HCT116 (cell line): Measurements from ENCODE around the gene SMAD2. TPM values are rescaled to one million over a fixed set of nuclear protein-coding genes. Genes with fewer than 3 reads are reported as not detected.

ENCODE experiments used
- ATAC-seq: fragments of 200-7000 bp; cut with Tn5 transposase; 2 replicates; pipeline ENCODE4 v1.9.1; 2020; ENCODE audit warnings: mild to moderate bottlenecking, moderate library complexity
- BruUV-seq: library from RNA; stranded (reverse); fragments of 400-500 nt; replicated peaks from 2 replicates; lab custom pipeline; 2021; lab: Mats Ljungman, UMichigan
- CTCF ChIA-PET: fragments of 300-600 bp; sonication (Branson Sonifier 250); formaldehyde crosslinking; loops from one replicate; lab custom pipeline; 2021; ENCODE audit warnings: antibody characterized with exemption; lab: Charles Lee
- POLR2A ChIA-PET: fragments of 300-600, 350-600 bp; sonication (Branson Sonifier 250); formaldehyde crosslinking; loops from one replicate; lab custom pipeline; 2021; ENCODE audit warnings: antibody characterized with exemption; lab: Charles Lee
- RAD21 ChIA-PET, 2 experiments: fragments of 300-600 bp; sonication (Branson Sonifier 250); formaldehyde crosslinking; loops; one replicate each; lab custom pipeline; 2023; ENCODE audit warnings: low total read pairs in 2 of 2; ENCODE audit not compliant: uncharacterized antibody in 2 of 2, unreplicated experiment in 2 of 2, low non-redundant PET in 1 of 2; lab: Charles Lee
- DNase-seq: peaks from one replicate; pipeline ENCODE4 v3.0.0-alpha.2; 2010; ENCODE audit warnings: low read depth, low spot score
- H2AFZ ChIP-seq: fragments of 200-600 bp; shearing (Covaris generic), sonication (generic); 2 replicates; pipeline ENCODE4 v1.6.1; 2017; ENCODE audit warnings: low read depth, mixed run types, mixed read lengths, antibody characterized with exemption, low read length; ENCODE audit not compliant: poor library complexity, severe bottlenecking
- H3K27ac ChIP-seq: 2 replicates; pipeline ENCODE4 v1.5.1; 2012; ENCODE audit warnings: low read depth, low read length
- H3K27me3 ChIP-seq: fragments of 200-600 bp; sonication (generic); 2 replicates; pipeline ENCODE4 v1.6.1; 2016; ENCODE audit warnings: mixed run types, low read length, mixed read lengths; ENCODE audit not compliant: insufficient read depth
- H3K36me3 ChIP-seq, 2 experiments: fragments of 200-500 bp in 1 of 2; fragments of 200-600 bp in 1 of 2; sonication (Bioruptor generic) in 1 of 2; sonication (generic) in 1 of 2; 2 replicates each; pipeline versions ENCODE4 v1.5.1 to v1.6.1; 2014 to 2016; ENCODE audit warnings: low read length in 2 of 2, inconsistent platforms in 1 of 2, mixed read lengths in 1 of 2, mixed run types in 1 of 2; ENCODE audit not compliant: insufficient read depth in 2 of 2, control insufficient read depth in 1 of 2
- H3K4me1 ChIP-seq, 2 experiments: fragments of 200-600 bp in 1 of 2; sonication (generic) in 1 of 2; 2 replicates each; pipeline versions ENCODE4 v1.5.1 to v1.6.1; 2012 to 2017; ENCODE audit warnings: low read length in 2 of 2, inconsistent platforms in 1 of 2, mild to moderate bottlenecking in 1 of 2, mixed read lengths in 1 of 2, mixed run types in 1 of 2, moderate library complexity in 1 of 2; ENCODE audit not compliant: insufficient read depth in 2 of 2, control insufficient read depth in 1 of 2
- H3K4me2 ChIP-seq: fragments of 200-600 bp; sonication (generic); 2 replicates; pipeline ENCODE4 v1.6.1; 2017; ENCODE audit warnings: mixed run types, low read length, mixed read lengths
- H3K4me3 ChIP-seq, 2 experiments: fragments of 200-600 bp in 1 of 2; sonication (generic) in 1 of 2; replicated peaks in 1 of 2; 2 replicates each; pipeline ENCODE4 v1.5.1; 2011 to 2016; ENCODE audit warnings: low read length in 2 of 2, control low read depth in 1 of 2, low read depth in 1 of 2, mild to moderate bottlenecking in 1 of 2, mixed read lengths in 1 of 2, mixed run types in 1 of 2
- H3K79me2 ChIP-seq: fragments of 200-600 bp; sonication (generic); 2 replicates; pipeline ENCODE4 v1.6.1; 2017; ENCODE audit warnings: mild to moderate bottlenecking, mixed run types, low read length, moderate library complexity, mixed read lengths; ENCODE audit not compliant: insufficient read depth
- H3K9ac ChIP-seq: fragments of 200-600 bp; sonication (generic); 2 replicates; pipeline ENCODE4 v1.6.1; 2016; ENCODE audit warnings: low read length, mixed read lengths
- H3K9me2 ChIP-seq: fragments of 200-600 bp; sonication (generic), shearing (Covaris generic); 2 replicates; pipeline ENCODE4 v1.6.1; 2017; ENCODE audit warnings: mixed run types, mild to moderate bottlenecking, moderate library complexity; ENCODE audit not compliant: insufficient read depth
- H3K9me3 ChIP-seq, 2 experiments: fragments of 200-500 bp in 1 of 2; fragments of 200-600 bp in 1 of 2; sonication (Bioruptor generic) in 1 of 2; sonication (generic) in 1 of 2; 2 replicates each; pipeline ENCODE4 v1.6.1; 2014 to 2017; ENCODE audit warnings: low read length in 2 of 2, mixed read lengths in 2 of 2, inconsistent platforms in 1 of 2, low read depth in 1 of 2, mild to moderate bottlenecking in 1 of 2, mixed run types in 1 of 2, moderate library complexity in 1 of 2; ENCODE audit not compliant: control insufficient read depth in 1 of 2, insufficient read depth in 1 of 2
- H4K20me1 ChIP-seq: fragments of 200-600 bp; sonication (generic), shearing (Covaris generic); 2 replicates; pipeline ENCODE4 v1.6.1; 2017; ENCODE audit warnings: mixed run types, mild to moderate bottlenecking, moderate library complexity; ENCODE audit not compliant: insufficient read depth
- CEBPB ChIP-seq: IDR thresholded peaks from 2 replicates; pipeline ENCODE4 v1.6.1; 2012; ENCODE audit warnings: low read depth
- EGR1 ChIP-seq: IDR thresholded peaks from 2 replicates; pipeline ENCODE4 v1.6.1; 2012; ENCODE audit warnings: low read depth
- EZH2 ChIP-seq: fragments of 200-600 bp; sonication (generic); IDR thresholded peaks from 2 replicates; pipeline ENCODE4 v1.6.1; 2017; ENCODE audit warnings: antibody characterized with exemption, mixed run types
- EZH2phosphoT487 ChIP-seq: fragments of 200-600 bp; IDR thresholded peaks from 2 replicates; pipeline ENCODE4 v1.6.1; 2018; ENCODE audit warnings: antibody characterized with exemption, borderline replicate concordance
- FOSL1 ChIP-seq: IDR thresholded peaks from 2 replicates; pipeline ENCODE4 v1.6.1; 2012; ENCODE audit warnings: low read depth
- JUND ChIP-seq: IDR thresholded peaks from 2 replicates; pipeline ENCODE4 v1.6.1; 2012
- POLR2A ChIP-seq: IDR thresholded peaks from 2 replicates; pipeline ENCODE4 v1.7.0; 2011; ENCODE audit warnings: borderline replicate concordance; ENCODE audit not compliant: insufficient read depth, insufficient read length; ENCODE audit errors: extremely low read depth
- RAD21 ChIP-seq: IDR thresholded peaks from 2 replicates; pipeline ENCODE4 v1.6.1; 2012; ENCODE audit warnings: low read depth, mild to moderate bottlenecking
- SIN3A ChIP-seq: IDR thresholded peaks from 2 replicates; pipeline ENCODE4 v1.6.1; 2012; ENCODE audit warnings: low read depth
- SP1 ChIP-seq: IDR thresholded peaks from 2 replicates; pipeline ENCODE4 v1.6.1; 2012; ENCODE audit warnings: low read depth
- SRF ChIP-seq: IDR thresholded peaks from 2 replicates; pipeline ENCODE4 v1.6.1; 2012; ENCODE audit warnings: low read depth
- TCF7L2 ChIP-seq: IDR thresholded peaks from 2 replicates; pipeline ENCODE4 v1.7.0; 2011; ENCODE audit warnings: borderline replicate concordance, inconsistent platforms; ENCODE audit not compliant: insufficient read depth, insufficient read length; ENCODE audit errors: extremely low read depth
- ZFX ChIP-seq: fragments of 450-650 bp; IDR thresholded peaks from 2 replicates; pipeline ENCODE4 v1.6.1; 2017
- ZNF274 ChIP-seq: fragments of 200-500 bp; sonication (Bioruptor generic); IDR thresholded peaks from 2 replicates; pipeline ENCODE4 v1.6.1; 2014; ENCODE audit warnings: mild to moderate bottlenecking, low read depth, low read length, inconsistent platforms
- intact Hi-C: fragments of 100-400 bp; cut with micrococcal nuclease; formaldehyde crosslinking; loops from 2 replicates; pipeline ENCODE4 v1.10.0; 2022
- total RNA-seq: library from RNA; stranded (reverse); gene quantifications from one replicate; pipeline ENCODE4 v1.2.1, GENCODE V29; 2021; ENCODE audit not compliant: unreplicated experiment
- TF ChIP-seq, protein P1 (sequence below), 3 experiments: fragments of 200-600 bp in 1 of 3; sonication (generic) in 1 of 3; IDR thresholded peaks in 2 of 3; conservative IDR thresholded peaks in 1 of 3; 2 replicates each; pipeline ENCODE4 v1.5.1; 2012 to 2017; ENCODE audit warnings: low read depth in 2 of 3, low read length in 2 of 3, antibody characterized with exemption in 1 of 3, borderline replicate concordance in 1 of 3, control low read depth in 1 of 3, mild to moderate bottlenecking in 1 of 3, mixed read lengths in 1 of 3, mixed run types in 1 of 3, moderate library complexity in 1 of 3; ENCODE audit not compliant: insufficient read depth in 1 of 3

The SMAD2 gene
- total RNA-seq, 1 experiment from 2014 or later = 130 TPM

DNA sequence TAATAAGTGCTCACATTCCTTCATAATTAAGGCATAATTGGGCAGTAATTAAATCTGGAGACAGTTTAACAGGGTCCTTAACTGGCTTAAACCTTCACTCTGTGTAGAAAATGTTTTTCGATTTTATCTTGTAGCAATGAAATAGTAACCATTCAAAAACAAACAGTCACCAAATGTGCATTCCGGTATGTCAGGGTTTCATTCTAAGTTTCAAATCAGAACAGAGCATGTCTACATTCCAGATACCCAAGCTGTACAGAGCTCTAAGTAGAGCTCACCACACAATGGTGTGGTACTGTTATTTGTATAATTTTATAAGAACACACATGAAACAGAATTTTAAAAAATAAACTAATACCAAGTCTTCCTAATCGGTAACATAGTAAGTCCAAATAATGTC lies 52.6 kb downstream of the SMAD2 start:
- intact Hi-C loops = no loop called here
- peaks cover 73% of the 10 kb centered on the region for H3K79me2 ChIP-seq
- RAD21 ChIA-PET = no interaction called here

DNA sequence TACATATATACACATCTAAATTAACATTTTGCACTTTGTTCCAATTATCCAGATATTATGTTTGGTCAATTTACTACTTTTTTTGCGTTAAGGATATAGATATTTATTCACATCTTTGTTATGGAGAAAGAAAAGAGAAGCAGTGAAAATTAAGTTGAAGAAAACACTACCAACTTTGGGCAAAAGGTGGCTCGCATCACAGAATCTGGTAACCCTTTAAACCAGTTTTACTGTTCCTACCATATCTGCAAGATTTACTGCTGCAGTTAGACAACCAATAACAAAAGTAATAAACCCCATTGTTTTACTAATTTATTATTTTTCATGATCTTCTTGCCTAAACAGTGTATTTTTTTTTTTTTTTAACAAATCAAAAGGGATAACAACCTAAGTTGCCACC lies 53.6 kb downstream of the SMAD2 start:
- Histone ChIP-seq H3K27me3 (no peaks in the 10 kb centered on the region), H3K4me2 (no peak overlapping the region), H3K4me3 (no peak overlapping the region), H2AFZ (no peak overlapping the region), H3K9me2 (no peaks in the 10 kb centered on the region), H3K9ac (no peak overlapping the region), H3K9me3 (no peaks in the 10 kb centered on the region), H4K20me1 (peaks cover 6% of the 10 kb centered on the region; the same call in 1 of the 2 replicates), H3K79me2 (peaks cover 74% of the 10 kb centered on the region), H3K4me1 (peaks cover 6 to 7% of the 10 kb centered on the region in 2 experiments), H3K36me3 (peaks cover 0 to 3% of the 10 kb centered on the region in 2 experiments; a peak in 1 of 4 replicates), H3K27ac (no peak overlapping the region)
- BruUV-seq = no TSS peak
- no peak for ATAC-seq
- POLR2A ChIA-PET = no interaction called here
- no peak for DNase-seq
- intact Hi-C loops = no loop called here
- CTCF ChIA-PET = no interaction called here
- RAD21 ChIA-PET = no interaction called here
- no peak for TF ChIP-seq SRF
- TF ChIP-seq EZH2phosphoT487 = no peak
- TF ChIP-seq TCF7L2 = no peak
- TF ChIP-seq JUND = no peak
- TF ChIP-seq EZH2 = no peak
- no peak for TF ChIP-seq POLR2A
- TF ChIP-seq, protein P1, sequence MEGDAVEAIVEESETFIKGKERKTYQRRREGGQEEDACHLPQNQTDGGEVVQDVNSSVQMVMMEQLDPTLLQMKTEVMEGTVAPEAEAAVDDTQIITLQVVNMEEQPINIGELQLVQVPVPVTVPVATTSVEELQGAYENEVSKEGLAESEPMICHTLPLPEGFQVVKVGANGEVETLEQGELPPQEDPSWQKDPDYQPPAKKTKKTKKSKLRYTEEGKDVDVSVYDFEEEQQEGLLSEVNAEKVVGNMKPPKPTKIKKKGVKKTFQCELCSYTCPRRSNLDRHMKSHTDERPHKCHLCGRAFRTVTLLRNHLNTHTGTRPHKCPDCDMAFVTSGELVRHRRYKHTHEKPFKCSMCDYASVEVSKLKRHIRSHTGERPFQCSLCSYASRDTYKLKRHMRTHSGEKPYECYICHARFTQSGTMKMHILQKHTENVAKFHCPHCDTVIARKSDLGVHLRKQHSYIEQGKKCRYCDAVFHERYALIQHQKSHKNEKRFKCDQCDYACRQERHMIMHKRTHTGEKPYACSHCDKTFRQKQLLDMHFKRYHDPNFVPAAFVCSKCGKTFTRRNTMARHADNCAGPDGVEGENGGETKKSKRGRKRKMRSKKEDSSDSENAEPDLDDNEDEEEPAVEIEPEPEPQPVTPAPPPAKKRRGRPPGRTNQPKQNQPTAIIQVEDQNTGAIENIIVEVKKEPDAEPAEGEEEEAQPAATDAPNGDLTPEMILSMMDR (IDR thresholded peaks at IDR 0.05 in 2 of 3, conservative IDR thresholded peaks at IDR 0.05 in 1 of 3; ENCODE audit: borderline replicate concordance in 1 of 3, insufficient read depth in 1 of 3, low read depth in 2 of 3, low read length in 2 of 3) = no peak
- TF ChIP-seq SIN3A = no peak

More for the DNA sequence above, 52.6 kb downstream of the SMAD2 start:
- no peaks in the 10 kb centered on the region for H3K27me3 ChIP-seq
- no peak overlapping the region for H3K4me3 ChIP-seq
- no peak overlapping the region for H3K27ac ChIP-seq
- ChIA-PET POLR2A (no interaction called here), CTCF (no interaction called here)
- H3K36me3 ChIP-seq = peaks cover 0 to 6% of the 10 kb centered on the region in 2 experiments; a peak in 1 of 4 replicates
- no peaks in the 10 kb centered on the region for H3K9me3 ChIP-seq
- no TSS peak for BruUV-seq
- H3K4me2 ChIP-seq = no peak overlapping the region
- DNase-seq (no peak), ATAC-seq (no peak)
- no peak overlapping the region for H3K9ac ChIP-seq
- H2AFZ ChIP-seq = no peak overlapping the region
- no peaks in the 10 kb centered on the region for H3K9me2 ChIP-seq
- TF ChIP-seq JUND = no peak
- TF ChIP-seq SRF = no peak
- TF ChIP-seq FOSL1 = no peak
- TF ChIP-seq ZNF274 = no peak
- TF ChIP-seq CEBPB = no peak
- TF ChIP-seq EZH2phosphoT487 = no peak
- TF ChIP-seq SP1 = no peak
- no peak for TF ChIP-seq EGR1
- no peak for TF ChIP-seq RAD21
- TF ChIP-seq ZFX = no peak
- H3K4me1 ChIP-seq = peaks cover 14 to 17% of the 10 kb centered on the region in 2 experiments
- peaks cover 6% of the 10 kb centered on the region; the same call in 1 of the 2 replicates for H4K20me1 ChIP-seq
